ENCODE results near the gene GH2. TPM values are rescaled to one million over a fixed set of nuclear protein-coding genes. Genes with fewer than 3 reads are reported as not detected.
"Not testable (repeated sequence)": the region's sequence is repeated elsewhere in the genome, so short reads cannot be mapped to it uniquely, and the experiment has no call there.

GH2 gene
- total RNA-seq, 4 donors from 2014 or later: not detected

GRCh38 chr17:63904796-63905195, 23.1 kb upstream of the GH2 start:
- DNase-seq; intact Hi-C loops (cut with DNase I; ENCODE audit: low total_unique reads); H3K9me3 ChIP-seq; H3K36me3 ChIP-seq; H3K27ac ChIP-seq; H3K27me3 ChIP-seq; H3K4me3 ChIP-seq; H3K4me1 ChIP-seq: not testable (repeated sequence)
- in situ Hi-C loops (cut with MboI; ENCODE audit: low pct_ligation_motif_present in 1 of 4, low pct_unique_long_range_greater_than_20kb in 1 of 4, low sequenced_read_pairs in 3 of 4): loop anchor here in 3 of 4 donors (25.0 kb wide), 3 partner anchors 108 to 383 kb away; partner anchors contain the start of genes ERN1 (in 1 of the 3) and ICAM2 (in 1 of the 3)
- WGBS, 2 donors (ENCODE audit: low coverage in 1 of 2): 90% methylated on average over 4 to 8 of the region's 8 CpGs

GRCh38 chr17:63903787-63904201, 22.1 kb upstream of the GH2 start:
- 14 to 32% methylated on average over 3 to 5 of the region's 5 CpGs for WGBS, 2 donors (ENCODE audit: low coverage in 1 of 2)
- H3K9me3 ChIP-seq; intact Hi-C loops (cut with DNase I; ENCODE audit: low total_unique reads); DNase-seq; H3K27me3 ChIP-seq; H3K4me1 ChIP-seq; H3K4me3 ChIP-seq; H3K36me3 ChIP-seq; H3K27ac ChIP-seq: not testable (repeated sequence)
- in situ Hi-C loops (cut with MboI; ENCODE audit: low pct_ligation_motif_present in 1 of 4, low pct_unique_long_range_greater_than_20kb in 1 of 4, low sequenced_read_pairs in 3 of 4): loop anchor here in 3 of 4 donors (25.0 kb wide), 3 partner anchors 109 to 384 kb away; partner anchors contain the start of genes ERN1 (in 1 of the 3) and ICAM2 (in 1 of the 3)
- TF ChIP-seq CTCF (IDR thresholded peaks at IDR 0.05): peak in 4 of 5 experiments; percentile 26 to 38 (median 34)

- in situ Hi-C loops (cut with MboI; ENCODE audit: low pct_ligation_motif_present in 1 of 4, low pct_unique_long_range_greater_than_20kb in 1 of 4, low sequenced_read_pairs in 3 of 4): loop anchor here in 3 of 4 donors (25.0 kb wide), 3 partner anchors 110 to 385 kb away; partner anchors contain the start of genes ERN1 (in 1 of the 3) and ICAM2 (in 1 of the 3)
- 80 to 95% methylated on average over 1 to 2 of the region's 2 CpGs for WGBS, 2 donors (ENCODE audit: low coverage in 1 of 2)
- intact Hi-C loops (cut with DNase I; ENCODE audit: low total_unique reads): not testable (repeated sequence)
These were observed 20.2 kb upstream of the GH2 start for GRCh38 chr17:63901971-63902370.

GRCh38 chr17:63898899-63899798, 17.4 kb upstream of the GH2 start:
- H3K27me3 ChIP-seq; intact Hi-C loops (cut with DNase I; ENCODE audit: low total_unique reads); H3K27ac ChIP-seq; H3K9me3 ChIP-seq; H3K36me3 ChIP-seq; H3K4me3 ChIP-seq; in situ Hi-C loops (cut with MboI; ENCODE audit: low pct_ligation_motif_present in 1 of 4, low pct_unique_long_range_greater_than_20kb in 1 of 4, low sequenced_read_pairs in 3 of 4); DNase-seq; H3K4me1 ChIP-seq: not testable (repeated sequence)
- 60 to 93% methylated on average over 1 to 6 of the region's 6 CpGs for WGBS, 2 donors (ENCODE audit: low coverage in 1 of 2)

More at GRCh38 chr17:63901971-63902370, 20.2 kb upstream of the GH2 start:
- not testable (repeated sequence) for H3K27ac ChIP-seq, H3K36me3 ChIP-seq, H3K9me3 ChIP-seq, H3K4me1 ChIP-seq, H3K4me3 ChIP-seq, H3K27me3 ChIP-seq, DNase-seq

- H3K9me3 ChIP-seq; intact Hi-C loops (cut with DNase I; ENCODE audit: low total_unique reads); H3K4me3 ChIP-seq; H3K36me3 ChIP-seq; DNase-seq; H3K27ac ChIP-seq; H3K27me3 ChIP-seq; H3K4me1 ChIP-seq; in situ Hi-C loops (cut with MboI; ENCODE audit: low pct_ligation_motif_present in 1 of 4, low pct_unique_long_range_greater_than_20kb in 1 of 4, low sequenced_read_pairs in 3 of 4): not testable (repeated sequence)
- WGBS, 2 donors (ENCODE audit: low coverage in 1 of 2): 91% methylated on average over 10 of the region's 14 CpGs; no CpG with 5 or more reads in 1 of the 2 donors
These were observed 15.0 kb upstream of the GH2 start, which contains the start of gene CSH1 for GRCh38 chr17:63896524-63897354. Gene CSH1, minus strand, starts transcription at chr17:63896574. Its CDS starts 63 bp downstream, at chr17:63896511.

- intact Hi-C loops (cut with DNase I; ENCODE audit: low total_unique reads); H3K4me3 ChIP-seq; in situ Hi-C loops (cut with MboI; ENCODE audit: low pct_ligation_motif_present in 1 of 4, low pct_unique_long_range_greater_than_20kb in 1 of 4, low sequenced_read_pairs in 3 of 4); H3K27ac ChIP-seq; H3K27me3 ChIP-seq; DNase-seq; H3K36me3 ChIP-seq; H3K4me1 ChIP-seq; H3K9me3 ChIP-seq: not testable (repeated sequence)
- WGBS, 2 donors (ENCODE audit: low coverage in 1 of 2): 95% methylated on average over 10 of the region's 10 CpGs; no CpG with 5 or more reads in 1 of the 2 donors
These were observed 13.1 kb upstream of the GH2 start for GRCh38 chr17:63894821-63895220.

GRCh38 chr17:63894021-63894420, 12.3 kb upstream of the GH2 start:
- H3K36me3 ChIP-seq; H3K27ac ChIP-seq; H3K4me1 ChIP-seq; DNase-seq; H3K9me3 ChIP-seq; intact Hi-C loops (cut with DNase I; ENCODE audit: low total_unique reads); in situ Hi-C loops (cut with MboI; ENCODE audit: low pct_ligation_motif_present in 1 of 4, low pct_unique_long_range_greater_than_20kb in 1 of 4, low sequenced_read_pairs in 3 of 4); H3K27me3 ChIP-seq; H3K4me3 ChIP-seq: not testable (repeated sequence)
- WGBS, 2 donors (ENCODE audit: low coverage in 1 of 2): 63% methylated on average over 2 of the region's 3 CpGs; no CpG with 5 or more reads in 1 of the 2 donors

- 67 to 76% methylated on average over 9 to 11 of the region's 11 CpGs for WGBS, 2 donors (ENCODE audit: low coverage in 1 of 2)
- H3K4me3 ChIP-seq: not testable (repeated sequence)
These were observed 10.7 kb upstream of the GH2 start for GRCh38 chr17:63892316-63893037.

More at GRCh38 chr17:63892316-63893037, 10.7 kb upstream of the GH2 start:
- in situ Hi-C loops (cut with MboI; ENCODE audit: low pct_ligation_motif_present in 1 of 4, low pct_unique_long_range_greater_than_20kb in 1 of 4, low sequenced_read_pairs in 3 of 4); H3K36me3 ChIP-seq; intact Hi-C loops (cut with DNase I; ENCODE audit: low total_unique reads); H3K27ac ChIP-seq; H3K4me1 ChIP-seq; H3K9me3 ChIP-seq; H3K27me3 ChIP-seq; DNase-seq: not testable (repeated sequence)

Measured in transverse colon (tissue), 4 donors.